NOMO-1 treated with dmso at 0.1 percent for 144 hours (cell line): Measurements from ENCODE around the gene SCAI.
"Not testable (repeated sequence)": the region's sequence is repeated elsewhere in the genome, so short reads cannot be mapped to it uniquely, and the experiment has no call there.

ENCODE experiments used
- DNase-seq: peaks from one replicate; lab custom pipeline; 2025; ENCODE audit not compliant: unreplicated experiment; lab: John Stamatoyannopoulos, UW

SCAI gene

GRCh38 chr9:125106285-125106893, 36.9 kb downstream of the SCAI start:
- no peak for DNase-seq

DNA sequence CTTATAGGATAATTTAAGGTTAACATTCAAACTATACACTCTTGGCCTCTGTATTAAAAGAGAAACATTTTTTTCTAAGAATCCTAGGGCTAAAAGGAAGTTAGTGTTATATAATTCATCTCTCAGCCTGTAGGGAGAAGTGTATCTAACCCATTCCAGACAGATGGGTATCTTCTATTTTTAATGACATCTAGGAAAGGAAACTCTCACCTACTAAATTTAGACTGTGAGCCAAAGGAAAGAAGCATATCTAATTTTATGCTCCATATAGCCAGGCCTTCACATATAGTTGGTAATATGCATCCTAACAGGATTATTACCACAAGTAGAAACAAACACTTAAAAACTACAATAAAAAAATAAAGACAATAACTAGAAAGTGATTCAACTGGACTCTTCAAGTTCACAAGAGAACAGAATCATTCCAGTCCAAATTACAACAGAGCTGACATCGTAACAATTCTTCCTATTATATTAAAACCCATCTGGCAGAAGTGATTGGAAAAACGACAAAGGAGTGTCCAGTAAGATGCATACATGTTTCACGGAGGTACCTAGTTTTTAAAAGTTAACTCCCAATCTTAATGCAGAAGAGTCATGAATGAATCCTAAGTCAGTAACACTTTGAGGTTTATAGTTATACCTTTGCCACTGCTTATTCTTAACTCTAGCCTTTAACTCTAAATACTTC, 39.4 kb downstream of the SCAI start:
- DNase-seq, result no peak

DNA sequence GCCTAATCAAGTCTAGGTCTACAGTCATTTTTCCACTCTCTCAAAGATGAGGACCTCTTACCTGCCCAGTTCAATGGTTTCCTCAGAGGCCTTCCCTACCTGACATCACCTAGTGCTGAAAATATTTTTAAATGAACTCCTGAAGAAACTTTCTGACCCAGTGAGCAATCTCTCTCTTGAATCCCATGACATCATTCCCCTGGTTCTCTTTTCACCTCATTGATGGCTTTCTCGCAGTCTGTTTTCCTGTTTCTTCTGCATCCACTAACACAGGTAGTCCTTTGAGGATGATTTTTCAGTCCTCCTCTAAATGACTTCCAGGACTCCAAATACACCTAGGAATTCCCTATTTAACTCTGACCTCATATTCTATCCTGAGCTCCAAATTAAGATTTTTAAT, 40.3 kb downstream of the SCAI start:
- DNase-seq, result no peak

GRCh38 chr9:125100822-125101221, 42.5 kb downstream of the SCAI start:
- no peak for DNase-seq

DNA sequence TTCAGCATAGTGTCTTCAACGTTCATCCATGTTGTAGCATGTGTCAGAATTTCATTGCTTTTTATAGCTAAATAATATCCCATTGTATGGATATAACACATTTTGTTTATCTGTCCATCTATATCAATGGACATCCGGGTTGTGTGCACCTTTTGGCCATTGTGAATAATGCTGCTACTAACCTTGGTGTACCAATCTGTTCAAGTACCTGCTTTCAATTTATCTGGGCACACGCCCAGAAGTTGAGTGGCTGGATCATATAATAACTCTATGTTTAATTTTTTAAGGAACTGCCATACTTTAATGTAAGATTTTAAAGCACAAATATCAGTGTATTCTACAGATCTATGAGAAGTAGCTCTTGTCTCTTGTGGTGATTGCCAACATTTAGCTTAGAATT, 43.5 kb downstream of the SCAI start:
- no peak for DNase-seq

DNA sequence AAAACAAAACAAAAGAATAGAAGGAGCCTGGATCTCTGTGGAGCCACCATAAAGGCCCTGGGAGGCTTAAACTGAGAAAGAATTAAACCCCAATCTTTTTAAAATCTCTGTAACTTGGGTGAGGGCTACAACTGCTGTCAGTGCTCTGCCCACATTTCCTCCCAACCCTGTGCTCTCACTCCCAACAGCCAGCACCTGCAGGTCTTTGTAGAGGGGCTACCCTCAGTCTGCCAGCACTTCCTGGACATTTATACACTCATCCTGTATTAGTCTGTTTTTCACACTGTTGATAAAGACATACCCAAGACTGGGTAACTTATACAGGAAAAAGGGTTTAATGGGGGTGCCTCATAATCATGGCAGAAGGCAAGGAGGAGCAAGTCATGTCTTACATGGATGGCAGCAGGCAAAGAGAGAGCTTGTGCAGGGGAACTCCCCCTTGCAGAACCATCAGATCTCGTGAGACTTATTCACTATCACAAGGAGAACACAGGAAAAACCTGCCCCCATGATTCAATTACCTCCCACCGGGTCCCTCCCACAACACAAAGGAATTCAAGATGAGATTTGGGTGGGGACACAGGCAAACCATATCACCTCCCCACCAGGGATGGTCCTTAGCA, 47.4 kb downstream of the SCAI start:
- DNase-seq, result no peak

- no peak for DNase-seq
These were observed 52.2 kb downstream of the SCAI start for GRCh38 chr9:125091121-125091520.

GRCh38 chr9:125089331-125089730, 54.0 kb downstream of the SCAI start:
- DNase-seq, result no peak

DNA sequence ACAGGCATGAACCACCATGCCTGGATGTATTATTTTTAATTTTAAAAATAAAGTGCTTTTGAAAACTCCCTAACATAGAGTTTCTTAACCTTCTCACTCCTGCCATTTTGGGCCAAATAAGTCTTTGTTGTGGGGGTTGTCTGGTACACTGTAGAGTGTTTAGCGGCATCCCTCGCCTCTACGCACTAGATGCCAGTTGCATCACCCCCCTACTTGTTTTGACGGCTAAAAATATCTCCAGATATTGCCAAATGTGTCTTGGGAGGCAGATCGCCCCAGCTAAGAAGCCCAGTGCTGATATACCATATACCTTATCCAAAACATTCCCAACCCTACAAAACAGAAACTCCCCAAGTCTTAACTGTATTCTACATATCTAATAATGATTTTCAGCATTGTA, 54.6 kb downstream of the SCAI start:
- DNase-seq, result no peak

DNA sequence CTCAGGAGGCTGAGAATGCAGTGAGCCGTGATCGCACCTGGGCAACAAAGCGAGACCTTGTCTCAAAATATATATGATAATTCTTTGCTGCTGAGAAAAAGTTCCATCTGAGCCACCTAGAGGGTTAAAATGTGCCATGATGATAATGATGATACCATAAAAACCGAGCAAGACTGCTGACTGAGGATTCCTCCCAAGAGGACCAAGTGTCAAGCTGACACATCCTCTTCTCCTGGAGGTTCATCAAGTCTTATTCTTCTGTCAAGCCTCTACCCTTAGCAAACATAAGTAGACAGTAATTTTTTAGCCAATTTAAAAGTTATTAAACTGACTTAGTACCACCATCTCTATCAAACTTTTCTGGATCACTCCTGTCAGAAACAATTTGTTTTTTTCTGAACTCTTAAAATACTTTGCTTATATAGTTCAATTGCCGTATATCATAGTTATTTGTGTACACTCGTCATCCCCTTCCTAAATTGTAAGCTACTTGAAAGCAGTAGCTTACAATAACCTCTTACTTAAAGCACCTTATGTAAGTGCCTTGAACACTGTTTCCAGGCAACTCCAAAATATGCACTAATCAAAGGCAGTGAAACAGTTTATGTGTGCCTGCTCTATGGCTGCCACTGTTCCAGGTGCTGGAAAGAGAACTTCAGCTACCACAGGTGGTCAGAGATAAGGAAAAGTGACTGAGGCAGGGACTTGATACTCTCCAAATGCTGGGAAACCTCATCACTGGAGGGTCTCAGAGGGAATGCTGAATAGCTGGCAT, 57.4 kb downstream of the SCAI start:
- no peak for DNase-seq

DNA sequence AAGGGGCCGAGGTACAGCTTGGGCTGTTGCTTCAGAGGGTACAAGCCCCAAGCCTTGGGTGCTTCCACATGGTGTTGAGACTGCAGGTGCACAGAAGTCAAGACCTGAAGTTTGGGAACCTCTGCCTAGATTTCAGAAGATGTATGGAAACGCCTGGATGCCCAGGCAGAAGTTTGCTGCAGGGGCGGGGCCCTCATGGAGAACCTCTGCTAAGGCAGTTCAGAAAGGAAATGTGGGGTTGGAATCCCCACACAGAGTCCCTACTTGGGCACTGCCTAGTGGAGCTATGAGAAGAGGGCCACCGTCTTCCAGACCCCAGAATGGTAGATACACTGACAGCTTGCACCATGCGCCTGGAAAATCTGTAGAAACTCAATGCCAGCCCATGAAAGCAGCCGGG, 61.1 kb downstream of the SCAI start:
- DNase-seq, result not testable (repeated sequence)

DNA sequence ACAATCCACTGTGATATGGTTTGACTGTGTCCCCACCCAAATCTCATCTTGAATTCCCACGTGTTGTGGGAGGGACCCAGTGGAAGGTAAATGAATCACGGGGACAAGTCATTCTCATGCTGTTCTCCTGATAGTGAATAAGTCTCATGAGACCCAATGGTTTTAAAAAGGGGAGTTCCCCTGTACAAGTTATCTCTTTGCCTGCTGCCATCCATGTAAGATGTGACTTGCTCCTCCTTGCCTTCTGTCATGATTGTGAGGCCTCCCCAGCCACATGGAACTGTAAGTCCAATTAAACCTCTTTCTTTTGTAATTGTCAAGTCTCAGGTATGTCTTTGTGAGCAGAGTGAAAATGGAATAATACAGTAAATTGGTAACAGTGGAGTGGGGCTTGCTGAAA, 62.5 kb downstream of the SCAI start:
- not testable (repeated sequence) for DNase-seq

DNA sequence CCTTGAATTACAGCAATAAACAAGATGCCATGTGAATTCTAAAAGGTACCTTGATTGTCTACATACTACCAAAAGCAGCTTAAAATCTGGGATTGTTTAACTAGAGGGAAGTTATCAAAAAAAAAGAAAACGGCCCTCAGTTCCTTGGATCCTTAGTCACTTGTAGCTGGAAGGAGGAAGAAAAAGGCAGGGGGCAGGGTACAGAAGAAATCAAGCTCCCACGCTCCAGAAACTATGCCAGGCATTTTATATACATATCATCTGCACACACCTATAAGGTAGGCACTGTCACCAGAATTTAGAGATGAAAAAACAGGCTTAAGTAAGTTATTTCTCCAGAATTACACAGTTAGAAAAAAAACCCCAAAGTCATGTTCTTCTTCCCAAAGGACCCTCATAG, 63.4 kb downstream of the SCAI start:
- no peak for DNase-seq

DNA sequence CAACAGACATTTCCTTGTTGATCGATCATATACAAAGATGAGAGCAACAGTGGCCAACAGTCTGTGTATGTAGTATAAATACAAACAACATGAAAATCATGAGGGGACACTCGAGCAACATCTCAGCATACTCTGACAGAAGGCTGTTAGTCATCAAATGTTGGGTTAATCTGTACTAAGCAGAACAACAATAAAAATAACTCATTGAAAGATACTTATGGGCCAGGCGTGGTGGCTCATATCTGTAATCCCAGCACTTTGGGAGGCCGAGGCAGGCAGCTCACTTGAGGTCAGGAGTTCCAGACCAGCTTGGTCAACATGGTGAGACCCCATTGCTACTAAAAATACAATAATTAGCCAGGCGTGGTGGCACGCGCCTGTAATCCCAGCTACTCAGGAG, 67.3 kb downstream of the SCAI start:
- DNase-seq, result no peak

- no peak for DNase-seq
These were observed 68.4 kb downstream of the SCAI start for GRCh38 chr9:125074976-125075375.

DNA sequence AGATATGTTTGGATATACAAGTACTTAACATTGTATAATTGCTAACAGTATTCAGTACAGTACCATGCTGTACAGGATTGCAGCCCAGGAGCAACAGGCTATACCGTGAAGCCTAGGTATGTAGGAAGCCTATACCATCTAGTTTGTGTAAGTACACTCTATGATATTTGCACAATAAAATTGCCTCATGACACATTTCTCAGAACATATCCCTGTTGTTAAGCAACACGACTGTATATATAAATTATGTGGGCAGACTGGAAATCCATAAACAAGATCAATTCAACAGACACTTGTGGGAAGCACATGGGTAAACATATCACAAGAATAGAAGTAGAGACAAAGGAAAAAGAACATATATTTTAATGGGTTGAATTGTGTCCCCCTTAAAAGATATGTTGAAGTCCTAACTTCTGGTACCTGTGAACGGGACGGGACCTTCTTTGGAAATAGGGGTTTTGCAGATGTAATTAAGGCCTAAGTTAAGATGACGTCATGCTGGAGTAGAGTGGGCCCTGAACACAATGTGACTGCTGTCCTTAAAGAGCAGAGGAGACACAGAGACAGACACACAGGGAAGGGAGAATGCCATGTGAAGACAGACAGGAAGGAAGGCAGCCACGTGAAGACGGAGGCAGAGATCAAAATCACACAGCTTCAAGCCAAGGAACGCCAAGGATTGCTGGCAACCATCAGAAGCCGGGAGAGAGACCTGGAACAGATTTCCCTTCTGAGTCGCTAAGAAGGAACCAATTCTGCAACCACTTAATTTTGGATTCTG, 76.3 kb downstream of the SCAI start:
- DNase-seq, result no peak

DNA sequence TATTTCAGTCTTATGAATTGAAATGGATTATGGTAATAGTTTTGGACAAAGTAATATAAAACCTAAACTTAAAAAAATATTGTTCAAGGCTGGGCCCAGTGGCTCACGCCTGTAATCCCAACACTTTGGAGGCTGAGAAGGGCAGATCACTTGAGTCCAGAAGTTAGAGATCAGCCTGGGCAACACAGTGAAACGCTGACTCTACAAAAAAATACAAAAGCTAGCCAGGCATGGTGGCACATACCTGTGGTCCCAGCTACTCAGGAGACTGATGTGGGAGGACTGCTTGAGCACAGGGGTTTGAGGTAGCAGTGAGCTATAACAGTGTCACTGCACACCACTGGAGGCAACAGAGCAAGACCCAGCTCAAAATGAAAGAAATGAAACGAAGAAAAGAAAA, 81.9 kb downstream of the SCAI start:
- no peak for DNase-seq

DNA sequence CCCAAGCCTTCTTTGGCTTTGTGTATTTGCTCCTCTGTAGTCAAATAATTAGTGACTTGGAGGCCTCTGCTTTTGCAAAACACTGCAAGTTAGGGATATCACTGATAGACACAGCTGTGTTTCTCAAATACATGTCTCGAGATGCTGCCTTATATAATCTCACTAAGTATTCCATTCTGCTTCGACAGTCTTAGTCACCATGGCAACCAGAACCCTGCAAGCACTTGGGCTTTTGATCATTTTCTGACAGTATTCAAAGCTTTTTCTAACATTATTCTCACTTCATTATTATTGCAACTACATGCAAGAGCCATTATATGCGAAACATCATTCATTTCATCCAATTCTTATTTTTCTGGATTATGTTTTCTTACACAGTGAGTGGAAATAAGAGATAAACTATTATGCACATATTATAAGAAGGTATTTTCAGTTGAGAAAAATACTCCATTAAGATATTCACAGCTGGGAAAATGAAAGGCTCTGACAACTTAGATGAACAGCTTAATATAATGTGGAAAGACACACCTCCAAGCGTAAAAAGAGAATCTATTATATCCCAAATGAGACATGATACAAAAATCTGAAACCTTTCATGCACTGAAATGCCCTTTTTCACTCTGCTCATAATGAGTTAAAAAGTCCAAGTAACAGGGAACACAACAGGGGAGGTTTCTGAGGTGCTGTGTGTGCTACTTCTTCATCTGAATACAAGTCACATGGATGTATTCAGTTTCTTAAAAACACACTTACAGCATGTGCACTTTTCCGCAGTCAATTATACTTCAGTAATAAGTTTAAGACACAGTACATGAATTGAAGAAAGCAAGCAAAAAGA, 93.9 kb downstream of the SCAI start:
- no peak for DNase-seq

GRCh38 chr9:125043631-125044030, 99.7 kb downstream of the SCAI start:
- DNase-seq, result no peak

DNA sequence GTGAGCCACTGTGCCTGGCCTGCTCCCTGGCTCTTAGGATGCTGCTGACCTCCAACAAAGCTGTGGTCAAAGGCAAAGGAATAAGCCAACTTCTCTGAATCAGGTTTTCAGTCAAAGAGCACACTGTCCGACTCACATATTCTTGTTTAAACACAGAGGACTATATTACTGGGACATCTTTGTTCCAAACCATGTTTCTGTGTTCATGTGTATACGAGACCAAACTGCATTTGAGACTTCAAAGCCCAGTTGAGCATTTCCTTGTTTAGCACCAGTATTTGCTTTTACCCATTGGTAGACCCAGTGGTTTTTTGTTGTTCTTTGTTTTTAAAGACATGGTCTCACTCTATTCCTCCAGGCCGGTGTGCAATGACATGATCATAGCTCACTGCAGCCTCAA, 100.2 kb downstream of the SCAI start:
- DNase-seq, result no peak
